HG03469 (cell line): ENCODE data around the gene GPATCH4.
"Not testable (repeated sequence)": the region's sequence is repeated elsewhere in the genome, so short reads cannot be mapped to it uniquely, and the experiment has no call there.

Experiments used
- ATAC-seq: cut with Tn5 transposase; IDR thresholded peaks from one replicate; pipeline ENCODE4 v1.9.1; 2021; ENCODE audit warnings: mild to moderate bottlenecking, moderate library complexity, moderate number of reproducible peaks; ENCODE audit not compliant: unreplicated experiment

Gene GPATCH4

GRCh38 chr1:156601122-156601830 is at the start of gene GPATCH4:
Gene GPATCH4 (minus strand): TSS chr1:156601479.
- no peak for ATAC-seq

DNA sequence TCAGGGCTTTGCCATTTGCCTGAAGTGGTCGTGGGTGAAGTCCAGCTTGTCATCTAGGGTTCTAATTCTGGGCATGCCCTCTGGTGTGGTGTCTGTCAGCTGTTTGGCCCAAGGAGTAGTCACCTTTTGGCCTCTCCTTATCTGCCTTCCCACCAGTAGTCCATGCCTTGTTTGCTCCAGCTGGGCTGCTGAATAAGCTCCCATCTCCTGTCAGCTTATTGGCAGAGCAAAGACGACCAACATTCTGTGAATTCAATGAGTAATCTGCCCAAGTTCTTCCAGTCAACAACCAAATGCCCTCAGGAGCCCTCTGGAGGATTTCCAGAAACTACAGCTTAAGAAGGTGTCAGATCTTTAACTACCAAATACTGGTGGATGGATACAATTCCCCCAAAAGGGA is 47.7 kb upstream of the GPATCH4 start:
- no peak for ATAC-seq

- ATAC-seq, result no peak
These were observed 47.2 kb upstream of the GPATCH4 start for GRCh38 chr1:156648496-156648895.

DNA sequence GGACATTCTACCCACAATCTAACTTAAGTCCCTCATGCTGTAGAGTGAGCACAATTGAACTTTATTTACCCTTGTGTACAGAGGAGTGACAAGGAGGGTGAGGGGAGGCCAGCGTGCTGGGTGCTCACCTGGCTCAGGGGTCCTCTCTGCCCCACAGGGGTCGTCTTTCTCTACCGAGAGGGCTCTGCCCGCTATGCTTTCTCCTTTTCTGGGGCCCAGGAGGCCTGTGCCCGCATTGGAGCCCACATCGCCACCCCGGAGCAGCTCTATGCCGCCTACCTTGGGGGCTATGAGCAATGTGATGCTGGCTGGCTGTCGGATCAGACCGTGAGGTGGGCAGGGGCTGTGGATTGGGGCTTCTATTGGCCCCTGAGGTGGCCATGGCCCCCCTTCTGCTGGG is 46.1 kb upstream of the GPATCH4 start:
- no peak for ATAC-seq

DNA sequence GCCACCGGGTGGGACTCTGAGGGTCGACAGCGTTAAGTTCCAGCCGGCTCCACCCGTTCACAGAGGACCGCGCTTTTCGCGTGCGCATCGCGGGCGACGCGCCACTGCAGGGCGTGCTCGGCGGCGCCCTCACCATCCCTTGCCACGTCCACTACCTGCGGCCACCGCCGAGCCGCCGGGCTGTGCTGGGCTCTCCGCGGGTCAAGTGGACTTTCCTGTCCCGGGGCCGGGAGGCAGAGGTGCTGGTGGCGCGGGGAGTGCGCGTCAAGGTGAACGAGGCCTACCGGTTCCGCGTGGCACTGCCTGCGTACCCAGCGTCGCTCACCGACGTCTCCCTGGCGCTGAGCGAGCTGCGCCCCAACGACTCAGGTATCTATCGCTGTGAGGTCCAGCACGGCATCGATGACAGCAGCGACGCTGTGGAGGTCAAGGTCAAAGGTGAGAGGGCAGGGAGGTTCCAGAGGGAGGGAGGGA is 45.5 kb upstream of the GPATCH4 start:
- ATAC-seq, result no peak

- ATAC-seq, result no peak
These were observed 44.4 kb upstream of the GPATCH4 start for GRCh38 chr1:156645666-156646065.

- no peak for ATAC-seq
These were observed 43.8 kb upstream of the GPATCH4 start for GRCh38 chr1:156645056-156645455.

DNA sequence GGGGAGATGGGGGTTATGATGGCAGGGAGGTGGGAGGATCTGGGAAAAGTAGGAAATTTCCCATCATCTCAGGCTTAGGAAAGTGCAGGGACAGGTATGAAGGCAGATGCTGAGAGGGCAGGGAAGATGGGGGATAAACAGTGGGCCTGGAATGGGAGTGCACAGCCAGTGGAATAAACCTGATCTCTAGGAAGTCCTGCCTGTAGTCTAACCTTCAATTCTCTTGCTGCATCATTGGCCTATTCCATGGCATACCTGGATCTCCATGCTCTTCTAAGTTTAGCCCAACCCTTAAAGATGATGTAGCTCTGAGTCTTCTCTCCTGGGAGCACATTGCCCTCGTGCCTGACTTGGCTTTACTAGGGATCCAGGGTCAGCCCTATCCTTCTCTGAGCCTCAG is 43.4 kb upstream of the GPATCH4 start:
- no peak for ATAC-seq

GRCh38 chr1:156644146-156644545 is 42.9 kb upstream of the GPATCH4 start:
- no peak for ATAC-seq

- ATAC-seq, result no peak
These were observed 42.5 kb upstream of the GPATCH4 start for GRCh38 chr1:156643778-156644092.

GRCh38 chr1:156643049-156643777 is 41.9 kb upstream of the GPATCH4 start:
- ATAC-seq, result no peak

- no peak for ATAC-seq
These were observed 41.2 kb upstream of the GPATCH4 start for GRCh38 chr1:156642265-156643048.

GRCh38 chr1:156641761-156642264 is 40.5 kb upstream of the GPATCH4 start, which contains the start of gene BCAN:
Gene BCAN (plus strand): TSS chr1:156642117. CDS start chr1:156646055, 3,938 bp downstream.
- ATAC-seq, result no peak

DNA sequence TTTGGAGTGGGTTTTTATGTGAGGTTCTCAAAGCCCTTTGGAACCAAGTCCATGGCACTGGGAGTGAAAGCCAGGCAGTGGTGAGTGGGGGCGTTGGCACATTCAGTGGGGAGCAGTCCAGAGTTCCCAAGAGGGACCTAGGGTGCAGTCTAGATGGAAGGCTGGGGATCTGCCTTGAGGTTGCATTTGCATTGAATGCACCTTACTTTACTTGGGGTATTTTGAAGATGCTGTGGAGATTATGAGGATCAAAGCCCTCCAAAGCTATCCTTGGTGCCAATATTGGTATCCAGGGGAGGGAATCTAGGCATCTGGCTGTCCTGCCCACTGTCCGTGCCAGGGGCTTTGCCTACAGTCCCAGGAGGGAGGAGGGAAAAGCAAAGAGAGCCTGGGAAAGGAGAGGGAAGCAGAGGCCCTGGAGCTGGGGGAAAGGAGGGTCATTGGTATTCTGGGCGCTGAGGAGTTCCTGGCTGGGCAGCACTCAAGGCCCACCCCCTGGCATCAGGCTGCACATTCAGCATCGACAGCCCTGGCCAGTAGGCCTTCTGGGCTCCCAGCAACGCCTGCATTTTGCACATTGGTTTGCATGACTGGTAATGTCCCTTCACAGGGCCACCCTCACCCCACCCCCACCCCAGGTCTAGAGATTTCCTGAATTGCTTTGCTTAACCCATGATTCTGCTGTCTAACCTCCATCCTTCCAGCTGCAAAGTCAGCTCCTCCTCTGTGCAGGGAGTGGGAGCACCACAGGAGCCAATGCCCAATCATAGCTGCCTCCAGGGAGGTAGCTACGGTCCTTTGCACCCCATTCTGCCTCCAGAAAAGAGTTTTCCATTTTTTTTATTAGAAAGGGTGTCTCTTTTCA is 39.8 kb upstream of the GPATCH4 start:
- ATAC-seq, result no peak

DNA sequence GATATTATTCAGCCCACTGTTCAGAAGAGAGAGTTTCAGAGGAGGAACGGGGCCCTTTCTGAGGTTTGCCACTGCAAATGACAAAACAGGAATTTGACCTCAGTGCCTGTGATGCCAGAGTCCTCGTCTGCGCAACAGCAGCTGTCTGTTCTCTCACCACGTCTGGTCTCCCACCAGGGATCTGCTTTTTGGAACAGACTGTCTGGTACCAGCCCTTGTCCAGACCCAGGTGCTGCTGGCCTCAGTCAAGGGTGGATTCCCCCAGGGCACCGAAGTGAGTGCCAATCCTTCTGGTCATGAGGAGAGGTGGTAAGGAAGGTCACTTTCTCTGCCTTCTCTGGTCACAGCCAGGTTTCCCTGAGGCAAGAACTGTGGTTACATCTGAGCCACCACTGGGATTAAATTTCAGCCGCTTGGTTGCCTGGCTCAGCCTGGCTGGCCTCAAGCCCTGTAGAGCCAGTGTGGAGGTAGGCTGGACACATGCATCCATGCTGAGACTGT is 38.4 kb upstream of the GPATCH4 start:
- ATAC-seq, result no peak

DNA sequence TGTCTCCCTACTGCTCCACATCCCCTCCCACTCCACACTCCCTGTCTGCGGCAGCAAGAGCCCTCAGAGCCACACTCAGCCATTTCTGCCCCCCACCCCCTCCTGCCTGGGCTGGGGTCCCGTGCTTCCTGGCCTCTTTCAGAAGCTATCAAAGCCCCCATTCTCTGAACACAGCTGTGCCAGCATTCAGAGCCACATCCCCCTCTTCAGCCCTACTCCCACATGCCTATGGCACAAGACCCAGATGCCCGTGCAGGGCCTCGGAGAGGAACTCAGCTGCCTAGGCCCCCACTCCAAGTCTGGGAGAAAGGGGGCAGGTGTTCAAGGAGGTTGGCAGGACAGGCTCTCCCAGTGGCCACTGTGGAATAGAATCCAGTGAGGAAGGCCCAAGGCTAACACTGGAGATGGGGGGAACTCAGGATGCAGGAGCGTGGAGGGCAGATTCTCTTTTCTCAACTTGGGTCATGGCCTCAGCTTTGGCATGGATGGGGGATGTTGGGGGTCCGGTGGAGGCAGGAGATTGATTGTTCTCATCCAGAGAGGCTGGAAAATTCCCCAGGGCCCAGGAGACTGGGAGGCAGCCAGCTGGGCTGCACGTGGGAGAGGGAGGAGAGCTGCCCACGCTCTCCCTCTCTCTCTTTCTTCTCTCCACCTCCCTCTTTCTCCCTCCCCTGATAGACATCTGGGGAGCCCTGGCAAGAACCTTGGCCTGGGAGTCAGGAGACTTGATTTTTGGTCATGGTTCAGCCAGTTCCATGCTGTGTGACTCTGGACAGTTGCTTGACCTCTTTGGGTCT is 37.1 kb upstream of the GPATCH4 start:
- no peak for ATAC-seq

- ATAC-seq, result no peak
These were observed 31.1 kb upstream of the GPATCH4 start for GRCh38 chr1:156632355-156632754.

GRCh38 chr1:156631152-156631551 is 29.9 kb upstream of the GPATCH4 start:
- not testable (repeated sequence) for ATAC-seq

DNA sequence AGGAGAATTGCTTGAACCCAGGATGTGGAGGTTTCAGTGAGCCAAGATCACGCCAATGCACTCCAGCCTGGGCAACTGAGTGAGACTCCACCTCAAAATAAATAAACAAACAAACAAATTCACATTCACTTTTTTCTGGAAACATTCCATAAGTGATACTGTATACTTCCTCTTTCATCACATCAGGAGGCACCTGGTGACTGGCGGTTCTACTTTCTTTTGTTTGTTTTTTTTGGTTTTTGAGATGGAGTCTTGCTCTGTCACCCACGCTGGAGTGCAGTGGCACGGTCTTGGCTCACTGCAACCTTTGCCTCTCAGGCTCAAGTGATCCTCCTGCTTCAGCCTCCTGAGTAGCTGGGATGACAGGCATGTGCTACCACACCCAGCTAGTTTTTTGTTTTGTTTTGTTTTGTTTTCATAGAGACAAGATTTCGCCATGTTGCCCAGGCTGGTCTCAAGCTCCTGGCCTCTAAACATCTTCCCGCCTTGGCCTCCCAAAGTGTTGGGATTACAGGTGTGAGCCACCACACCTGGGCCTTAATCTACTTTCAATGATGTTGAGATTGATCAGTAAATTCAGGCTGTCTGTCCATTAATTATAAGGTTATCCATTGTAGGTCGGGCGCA is 28.7 kb upstream of the GPATCH4 start:
- no peak for ATAC-seq
